Measurements from ENCODE around the gene ZNF462. TPM values are rescaled to one million over a fixed set of nuclear protein-coding genes. Genes with fewer than 3 reads are reported as not detected.
A peak's percentile ranks its signal among the peaks of the same experiment; 100 is the strongest.

Gene ZNF462
- total and polyA plus RNA-seq, 7 donors: 2.0 to 102 (median 16.3) TPM

DNA sequence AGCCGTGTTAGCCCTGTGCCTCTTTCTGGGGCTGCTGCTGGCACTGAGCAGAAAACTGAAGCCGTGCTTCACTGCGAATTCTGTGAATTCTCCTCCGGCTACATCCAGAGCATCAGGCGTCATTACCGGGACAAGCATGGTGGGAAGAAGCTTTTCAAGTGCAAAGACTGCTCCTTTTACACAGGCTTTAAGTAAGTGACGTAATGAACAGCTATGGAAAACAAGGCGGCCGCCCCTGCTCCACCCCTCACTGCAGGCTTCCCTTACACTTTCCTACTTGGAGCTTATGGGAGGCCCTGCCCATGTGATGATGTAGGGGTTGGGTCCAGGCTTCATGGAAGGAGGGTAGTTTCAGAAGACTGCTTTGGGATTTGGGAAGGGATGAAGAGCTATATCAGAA is 109.1 kb downstream of the ZNF462 start:
- no peak overlapping the region for H3K4me3 ChIP-seq
- WGBS, 3 donors: 85 to 87% (median 86%) methylated on average over 9 of the region's 9 CpGs
- H3K4me1 ChIP-seq: peaks cover 7% of the 10 kb centered on the region
- no peaks in the 10 kb centered on the region for H3K27me3 ChIP-seq (ENCODE audit: insufficient read depth in 3 of 3, low read length in 2 of 3)
- TF ChIP-seq, protein P1, sequence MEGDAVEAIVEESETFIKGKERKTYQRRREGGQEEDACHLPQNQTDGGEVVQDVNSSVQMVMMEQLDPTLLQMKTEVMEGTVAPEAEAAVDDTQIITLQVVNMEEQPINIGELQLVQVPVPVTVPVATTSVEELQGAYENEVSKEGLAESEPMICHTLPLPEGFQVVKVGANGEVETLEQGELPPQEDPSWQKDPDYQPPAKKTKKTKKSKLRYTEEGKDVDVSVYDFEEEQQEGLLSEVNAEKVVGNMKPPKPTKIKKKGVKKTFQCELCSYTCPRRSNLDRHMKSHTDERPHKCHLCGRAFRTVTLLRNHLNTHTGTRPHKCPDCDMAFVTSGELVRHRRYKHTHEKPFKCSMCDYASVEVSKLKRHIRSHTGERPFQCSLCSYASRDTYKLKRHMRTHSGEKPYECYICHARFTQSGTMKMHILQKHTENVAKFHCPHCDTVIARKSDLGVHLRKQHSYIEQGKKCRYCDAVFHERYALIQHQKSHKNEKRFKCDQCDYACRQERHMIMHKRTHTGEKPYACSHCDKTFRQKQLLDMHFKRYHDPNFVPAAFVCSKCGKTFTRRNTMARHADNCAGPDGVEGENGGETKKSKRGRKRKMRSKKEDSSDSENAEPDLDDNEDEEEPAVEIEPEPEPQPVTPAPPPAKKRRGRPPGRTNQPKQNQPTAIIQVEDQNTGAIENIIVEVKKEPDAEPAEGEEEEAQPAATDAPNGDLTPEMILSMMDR (IDR thresholded peaks at IDR 0.05): no peak
- intact Hi-C loops (cut with DNase I): no loop called here
- DNase-seq (no peak), ATAC-seq (no peak)
- H3K36me3 ChIP-seq (ENCODE audit: insufficient read depth in 1 of 2, low read depth in 1 of 2): peaks cover 8 to 54% of the 10 kb centered on the region in 2 donors
- no peak overlapping the region for H3K27ac ChIP-seq
- no peaks in the 10 kb centered on the region for H3K9me3 ChIP-seq

GRCh38 chr9:106974341-106974740 is 111.4 kb downstream of the ZNF462 start:
- ATAC-seq: no peak
- no peak for DNase-seq
- TF ChIP-seq, protein P1 (IDR thresholded peaks at IDR 0.05): no peak
- no peaks in the 10 kb centered on the region for H3K9me3 ChIP-seq
- intact Hi-C loops (cut with DNase I): no loop called here
- no peak overlapping the region for H3K4me3 ChIP-seq
- H3K27ac ChIP-seq: no peak overlapping the region
- peaks cover 7% of the 10 kb centered on the region for H3K4me1 ChIP-seq
- peaks cover 11 to 76% of the 10 kb centered on the region in 2 donors for H3K36me3 ChIP-seq (ENCODE audit: insufficient read depth in 1 of 2, low read depth in 1 of 2)
- 96 to 98% (median 98%) methylated on average over 2 of the region's 2 CpGs for WGBS, 3 donors
- H3K27me3 ChIP-seq (ENCODE audit: insufficient read depth in 3 of 3, low read length in 2 of 3): no peaks in the 10 kb centered on the region

- 94 to 97% (median 97%) methylated on average over 5 of the region's 5 CpGs for WGBS, 3 donors
- DNase-seq (no peak), ATAC-seq (no peak)
- no peak overlapping the region for H3K27ac ChIP-seq
- no peak overlapping the region for H3K4me3 ChIP-seq
- TF ChIP-seq, protein P1 (IDR thresholded peaks at IDR 0.05): no peak
- no peaks in the 10 kb centered on the region for H3K27me3 ChIP-seq (ENCODE audit: insufficient read depth in 3 of 3, low read length in 2 of 3)
- intact Hi-C loops (cut with DNase I): no loop called here
- H3K4me1 ChIP-seq: peaks cover 11% of the 10 kb centered on the region
- H3K9me3 ChIP-seq: no peaks in the 10 kb centered on the region
- peaks cover 11 to 92% of the 10 kb centered on the region in 2 donors for H3K36me3 ChIP-seq (ENCODE audit: insufficient read depth in 1 of 2, low read depth in 1 of 2)
These were observed 113.8 kb downstream of the ZNF462 start for GRCh38 chr9:106976772-106977171.

GRCh38 chr9:106980551-106981101 is 117.7 kb downstream of the ZNF462 start:
- peaks cover 3 to 82% of the 10 kb centered on the region in 2 donors for H3K36me3 ChIP-seq (ENCODE audit: insufficient read depth in 1 of 2, low read depth in 1 of 2)

More at GRCh38 chr9:106980551-106981101, 117.7 kb downstream of the ZNF462 start:
- ATAC-seq: peak in 3 of 4 donors; percentile 5 to 50 (median 30)
- Histone ChIP-seq H3K9me3 (no peaks in the 10 kb centered on the region), H3K27ac (no peak overlapping the region), H3K4me3 (no peak overlapping the region), H3K4me1 (peaks cover 11% of the 10 kb centered on the region), H3K27me3 (ENCODE audit: insufficient read depth in 3 of 3, low read length in 2 of 3) (no peaks in the 10 kb centered on the region)
- DNase-seq: no peak
- 47 to 69% (median 53%) methylated on average over 2 of the region's 2 CpGs for WGBS, 3 donors
- TF ChIP-seq, protein P1 (IDR thresholded peaks at IDR 0.05): no peak
- intact Hi-C loops (cut with DNase I): no loop called here

Data from psoas muscle (tissue), 8 donors.